Activated T-helper 1 cell treated with anti-CD3 and anti-CD28 coated beads, Interleukin-2, amount 50 U/mL, for 16 hours (primary cell): Measurements from ENCODE around the gene IQUB.
"Not testable (repeated sequence)": the region's sequence is repeated elsewhere in the genome, so short reads cannot be mapped to it uniquely, and the experiment has no call there.

Source experiments
- DNase-seq, 2 donors: peaks; one replicate each; pipeline ENCODE4 v3.0.0-alpha.2; 2020; ENCODE audit warnings: low read depth in 1 of 2, low spot score in 1 of 2

The IQUB gene

DNA sequence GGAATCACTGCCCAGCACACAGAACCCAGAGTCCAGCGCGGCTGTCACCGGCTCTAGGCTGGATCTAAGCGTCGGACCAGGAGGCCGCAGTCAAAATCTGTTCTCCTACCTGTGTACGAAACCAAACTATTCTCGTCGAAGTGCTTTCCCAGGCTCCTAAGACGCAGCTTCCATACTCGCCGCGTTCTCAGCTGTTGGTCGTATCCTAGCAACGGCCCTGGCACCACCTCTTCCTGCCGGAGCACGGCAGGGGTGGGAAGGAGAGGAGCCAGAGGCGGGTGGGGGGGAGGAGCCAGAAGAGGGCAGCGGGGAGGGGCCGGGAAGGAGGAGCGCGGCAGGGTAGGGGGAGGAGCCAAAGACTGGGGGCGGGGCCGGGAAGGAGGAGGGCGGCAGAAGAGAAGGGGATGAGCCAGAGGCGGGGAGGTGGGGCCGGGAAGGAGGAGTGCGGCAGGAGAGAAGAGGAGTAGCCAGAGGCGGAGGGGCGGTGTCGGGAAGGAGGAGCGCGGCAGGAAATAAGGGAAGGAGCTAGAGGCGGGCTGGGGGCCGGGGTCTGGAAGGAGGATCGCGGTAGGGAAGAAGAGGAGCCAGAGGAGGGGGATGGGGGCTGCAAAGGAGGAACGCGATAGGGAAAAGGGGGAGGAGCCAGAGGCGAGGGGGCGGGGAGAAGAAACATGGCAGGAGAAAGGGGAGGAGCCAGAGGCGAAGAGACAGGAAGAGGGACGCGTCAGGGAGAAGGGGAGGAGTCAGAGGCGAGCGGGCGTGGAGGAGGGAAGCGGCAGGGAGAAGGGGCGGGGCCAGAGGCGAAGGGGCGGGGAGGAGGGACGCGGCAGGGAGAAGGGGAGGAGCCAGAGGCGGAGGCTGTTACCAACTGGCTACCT is at the start of gene IQUB:
TSS of gene IQUB (minus strand) at position 213 of the 878 bp plus-strand sequence. CDS start 22,255 bp downstream, outside the sequence.
- DNase-seq: peak; percentile 92 to 94

DNA sequence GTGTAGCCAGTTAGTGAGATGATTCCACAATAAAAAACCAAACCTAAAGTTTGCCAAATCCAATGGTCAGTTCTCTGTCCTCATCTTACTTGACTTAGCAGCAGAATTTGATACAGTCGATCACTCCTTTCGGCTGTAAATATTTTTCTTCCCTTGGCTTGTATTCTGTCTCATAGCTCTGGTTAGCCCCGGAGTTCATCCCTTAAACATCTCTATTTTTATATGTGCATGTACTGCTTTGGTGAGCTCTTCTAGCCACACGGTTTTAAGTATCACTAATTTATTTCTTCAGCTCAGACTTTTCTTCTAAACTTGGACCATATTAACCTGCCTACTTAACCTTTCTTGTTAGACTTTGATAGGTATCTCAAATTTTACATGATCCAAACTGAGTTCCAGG is 49.4 kb upstream of the IQUB start:
- DNase-seq: no peak

DNA sequence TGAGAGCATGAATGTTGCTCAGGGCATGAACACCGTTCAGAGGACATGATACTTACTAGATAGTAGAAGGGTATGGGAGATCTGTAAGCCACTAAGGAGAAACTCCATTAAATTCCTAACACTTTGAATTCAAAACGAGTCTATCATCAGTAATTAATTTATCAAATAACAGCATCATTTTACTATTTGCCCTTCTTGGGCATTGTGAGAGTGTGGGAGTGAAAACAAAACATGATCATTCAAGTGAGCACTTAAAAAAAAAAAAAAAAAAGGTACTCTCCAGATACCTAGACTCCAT is 46.7 kb upstream of the IQUB start:
- no peak for DNase-seq

DNA sequence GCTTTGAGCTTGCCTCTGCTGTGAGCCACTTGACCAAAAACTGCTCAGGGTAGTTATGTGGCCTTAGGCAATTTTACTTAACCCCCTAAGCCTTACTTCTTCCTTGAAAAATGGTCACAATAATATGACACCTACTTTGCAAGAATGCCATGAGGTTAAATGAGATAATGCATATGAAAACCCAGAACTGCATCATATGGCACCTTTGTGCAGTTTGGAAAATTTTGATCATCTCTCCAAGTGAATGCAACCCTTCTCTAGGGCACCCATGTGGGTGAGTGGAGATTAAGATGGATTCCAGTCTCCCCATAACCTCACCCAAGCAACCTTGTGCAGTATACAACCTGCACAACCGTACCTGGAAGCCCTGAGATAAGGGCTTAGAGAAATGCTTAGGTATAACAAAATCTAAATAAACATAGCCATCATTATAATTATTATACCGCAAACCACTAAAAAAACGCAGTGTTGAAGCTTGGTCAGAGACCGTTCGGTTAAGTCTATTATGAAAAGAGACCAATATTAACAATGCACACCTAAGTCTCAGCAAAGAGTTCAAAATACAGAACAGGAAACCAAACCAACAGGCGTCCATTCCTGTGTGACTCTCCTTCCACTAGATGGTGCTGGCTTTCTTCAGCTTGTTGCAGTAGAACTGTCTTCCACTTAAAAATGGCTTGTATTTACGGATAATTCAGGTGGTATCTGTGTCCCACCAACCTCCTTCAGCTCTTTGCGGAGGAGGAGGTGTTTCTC is 46.2 kb upstream of the IQUB start:
- no peak for DNase-seq

DNA sequence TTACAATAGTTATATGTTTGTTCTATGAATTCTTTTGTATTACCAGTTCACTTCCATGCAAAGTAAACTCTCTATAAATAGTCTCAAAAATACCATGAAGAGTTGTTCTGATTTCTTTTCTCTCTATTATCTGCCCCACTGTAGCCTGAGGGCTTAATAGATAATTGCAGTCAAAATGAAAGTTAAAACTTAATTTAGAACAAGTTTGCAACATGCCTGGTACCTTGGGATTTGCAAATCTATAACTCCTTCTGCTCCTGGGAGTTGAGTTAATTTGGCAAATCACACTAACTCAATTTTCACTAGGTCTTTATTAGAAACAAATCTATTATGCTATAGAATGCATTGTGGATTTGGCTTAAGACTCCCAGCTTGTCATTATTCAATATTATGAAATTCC is 45.0 kb upstream of the IQUB start:
- no peak for DNase-seq

DNA sequence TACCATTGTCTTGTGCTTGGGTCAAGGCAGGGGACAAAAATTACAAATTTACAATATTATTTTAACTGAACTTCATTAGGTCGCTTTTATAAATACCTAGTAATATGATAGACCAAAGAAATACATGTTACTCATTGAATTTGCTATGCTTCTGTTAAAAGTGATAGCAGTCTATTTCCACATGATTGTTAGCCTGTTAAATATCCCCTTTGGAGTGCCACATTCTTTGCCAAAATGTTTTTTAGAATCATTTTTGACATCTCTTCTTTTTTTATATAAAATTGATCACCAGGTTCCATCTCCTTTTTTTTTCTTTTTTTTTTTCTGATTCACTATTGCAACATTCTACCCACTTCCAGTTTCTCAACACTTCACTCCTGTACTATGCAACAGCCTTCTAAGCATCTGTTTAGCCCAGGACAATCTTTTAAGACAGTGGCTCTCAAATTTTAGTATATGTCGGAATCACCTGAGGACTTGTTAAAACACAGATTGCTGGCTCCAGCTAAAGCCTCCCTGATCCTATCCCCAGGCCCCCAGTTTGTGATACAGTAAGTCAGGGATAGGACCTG is 39.6 kb upstream of the IQUB start:
- no peak for DNase-seq

DNA sequence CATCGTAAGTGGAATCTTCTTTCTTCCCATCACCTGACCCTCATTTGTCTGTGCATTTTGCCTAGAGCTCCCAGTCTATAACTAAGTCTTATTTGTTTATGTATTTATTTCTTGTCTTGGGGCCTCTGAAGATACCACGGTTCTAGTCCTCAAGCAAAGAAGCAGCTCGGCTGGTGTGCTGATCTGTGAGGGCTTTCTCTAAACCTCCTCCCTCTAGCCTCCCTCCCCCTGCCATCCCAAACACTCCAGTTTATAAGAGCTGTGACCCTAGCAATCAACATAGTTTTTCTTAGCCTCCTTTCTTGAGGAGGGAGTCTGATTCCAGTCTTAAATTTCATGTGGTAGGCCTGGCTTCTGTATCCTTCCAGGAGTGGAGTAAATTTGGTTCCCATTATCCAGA is 38.9 kb upstream of the IQUB start:
- no peak for DNase-seq

DNA sequence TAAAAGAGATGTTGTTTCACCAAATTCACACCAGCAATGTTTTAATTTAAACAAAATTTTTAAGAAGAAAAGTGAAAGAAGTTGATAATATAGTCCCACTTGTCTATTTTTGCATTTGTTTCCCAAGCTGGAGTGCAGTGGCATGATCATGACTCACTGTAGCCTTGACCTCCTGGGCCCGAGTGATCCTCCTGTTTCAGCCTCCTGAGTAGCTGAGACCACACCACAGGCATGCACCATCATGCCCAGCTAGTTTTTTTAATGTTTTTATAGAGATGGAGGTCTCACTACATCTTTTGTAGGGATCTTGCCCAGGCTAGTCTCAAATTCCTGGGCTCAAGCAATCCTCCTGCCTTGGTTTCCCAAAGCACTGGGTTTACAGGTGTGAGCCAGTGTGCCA is 37.3 kb upstream of the IQUB start:
- DNase-seq: no peak

DNA sequence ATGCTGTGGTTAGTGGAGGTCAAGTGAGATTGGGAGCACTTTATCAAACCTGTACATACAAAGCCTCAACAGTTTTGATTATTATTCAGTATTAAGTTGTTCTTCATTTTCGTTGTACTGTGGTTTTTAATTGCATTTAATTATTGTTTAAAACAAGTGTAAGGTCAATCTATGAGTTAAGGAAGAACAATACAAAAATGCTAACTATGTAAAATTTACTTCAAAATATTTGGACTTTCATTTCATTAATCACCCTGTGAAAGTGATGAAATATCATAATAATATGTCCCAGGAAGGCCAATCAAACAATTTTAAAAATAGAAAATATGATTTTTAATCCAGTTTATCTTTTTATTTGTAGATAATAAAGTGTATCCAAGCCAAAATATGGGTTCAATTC is 36.8 kb upstream of the IQUB start:
- DNase-seq: no peak

DNA sequence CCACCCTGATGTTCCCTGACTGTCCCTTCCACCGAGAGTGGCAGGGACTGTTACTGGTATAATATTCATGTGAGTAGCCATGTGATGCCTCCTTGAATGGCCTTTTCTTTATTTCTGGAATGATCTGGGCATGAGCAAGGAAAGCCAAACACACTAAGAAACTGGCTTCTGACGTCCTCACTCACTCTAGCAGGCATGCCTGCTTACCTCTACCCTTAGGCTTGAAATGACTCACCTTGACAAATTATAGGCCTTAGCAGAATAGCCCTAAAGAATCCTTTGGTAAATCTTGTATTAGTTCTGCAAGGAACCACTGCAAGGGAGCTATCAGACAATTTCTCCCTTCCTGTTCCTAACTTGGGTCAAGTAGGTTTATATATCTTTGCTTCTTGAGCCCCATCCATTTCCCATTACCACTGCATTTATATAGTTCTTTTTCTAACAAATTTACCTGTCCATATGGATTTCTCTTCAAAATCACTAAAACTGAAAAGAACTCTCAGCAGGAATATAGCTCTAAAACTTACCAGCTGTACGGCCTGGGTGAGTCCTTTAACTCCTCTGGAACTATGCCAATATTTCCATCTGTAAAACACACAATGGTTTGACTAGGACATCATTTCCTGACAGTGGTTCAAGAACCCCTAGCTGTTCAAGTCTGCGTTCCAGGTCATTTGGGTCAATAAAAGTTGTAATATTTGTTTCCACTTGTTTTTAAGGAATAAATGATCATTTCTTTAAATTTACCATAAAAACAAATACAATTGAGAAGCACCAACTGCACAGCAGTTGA is 36.2 kb upstream of the IQUB start:
- no peak for DNase-seq

DNA sequence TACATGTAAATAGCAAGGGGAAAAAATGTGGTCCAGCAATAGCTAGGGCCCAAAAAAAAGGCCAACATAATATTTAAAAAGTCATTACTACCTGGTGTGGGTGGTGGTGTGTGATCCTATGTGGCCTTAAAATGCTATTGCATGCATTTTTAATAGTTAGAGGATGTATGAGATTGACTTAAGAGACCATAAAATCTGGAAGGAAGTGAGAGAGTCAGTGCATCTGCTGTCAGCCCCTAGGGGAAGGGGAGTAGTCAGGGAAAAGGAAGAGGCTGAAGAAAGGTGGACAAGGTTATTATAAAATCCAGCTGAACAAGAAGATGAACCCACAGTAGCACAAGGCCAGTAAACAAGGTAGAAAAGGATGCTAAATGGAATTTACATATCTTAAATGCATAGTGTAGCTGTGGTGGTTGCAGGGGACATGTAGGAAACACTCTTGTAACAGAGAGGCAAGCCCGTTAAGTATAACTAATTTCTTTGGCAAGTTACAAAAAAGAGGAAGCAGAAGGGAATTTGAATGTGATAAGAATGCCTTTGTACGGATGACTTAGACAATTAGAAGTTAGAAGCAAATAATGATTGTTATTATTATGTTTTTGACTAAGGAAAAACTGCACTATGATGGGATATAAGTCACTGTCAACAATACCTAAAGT is 35.1 kb upstream of the IQUB start:
- DNase-seq: no peak

DNA sequence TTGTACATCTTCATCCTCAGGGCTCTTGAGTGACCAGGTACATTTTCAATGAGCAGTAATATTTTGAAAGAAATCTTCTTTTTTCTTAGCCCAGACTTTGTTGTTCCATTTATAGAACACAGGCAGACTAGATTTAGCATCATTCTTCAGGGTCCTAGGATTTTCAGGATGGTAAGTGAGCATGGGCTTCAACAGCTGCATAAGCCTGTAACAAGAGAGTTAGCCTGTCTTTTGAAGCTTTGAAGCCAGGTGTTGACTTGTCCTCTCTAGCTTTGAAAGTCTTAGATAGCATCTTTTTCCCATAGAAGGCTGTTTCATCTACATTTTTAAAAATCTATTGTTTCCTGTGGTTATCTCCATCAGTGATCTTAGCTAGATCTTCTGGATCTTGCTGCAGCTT is 27.7 kb upstream of the IQUB start:
- no peak for DNase-seq

DNA sequence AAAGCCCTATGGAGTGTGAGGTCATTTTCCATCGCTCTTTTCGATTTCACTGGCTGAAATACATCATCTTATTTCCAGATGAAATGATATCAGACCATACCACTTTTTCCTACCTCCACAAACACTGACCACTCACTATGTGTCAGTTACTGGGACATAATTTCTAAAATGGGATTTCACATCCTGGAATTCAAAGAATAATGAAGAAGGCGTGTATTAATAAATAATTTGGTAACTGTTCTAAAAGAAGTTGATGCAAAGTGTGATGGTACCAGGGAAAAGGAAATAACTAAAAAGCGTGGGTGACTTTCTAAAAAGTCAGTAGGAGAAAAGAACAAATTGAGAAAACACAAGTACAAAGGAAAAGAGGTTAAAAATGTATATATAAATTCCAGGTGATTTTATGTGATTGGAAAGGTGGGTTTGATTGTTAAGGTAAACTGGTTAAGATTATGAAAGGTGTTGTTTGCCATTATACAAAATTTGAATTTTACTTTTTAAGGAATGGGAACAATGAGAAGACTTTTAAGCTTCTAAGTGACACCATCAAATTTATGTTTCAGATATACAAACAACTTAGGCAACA is 24.0 kb upstream of the IQUB start:
- no peak for DNase-seq

DNA sequence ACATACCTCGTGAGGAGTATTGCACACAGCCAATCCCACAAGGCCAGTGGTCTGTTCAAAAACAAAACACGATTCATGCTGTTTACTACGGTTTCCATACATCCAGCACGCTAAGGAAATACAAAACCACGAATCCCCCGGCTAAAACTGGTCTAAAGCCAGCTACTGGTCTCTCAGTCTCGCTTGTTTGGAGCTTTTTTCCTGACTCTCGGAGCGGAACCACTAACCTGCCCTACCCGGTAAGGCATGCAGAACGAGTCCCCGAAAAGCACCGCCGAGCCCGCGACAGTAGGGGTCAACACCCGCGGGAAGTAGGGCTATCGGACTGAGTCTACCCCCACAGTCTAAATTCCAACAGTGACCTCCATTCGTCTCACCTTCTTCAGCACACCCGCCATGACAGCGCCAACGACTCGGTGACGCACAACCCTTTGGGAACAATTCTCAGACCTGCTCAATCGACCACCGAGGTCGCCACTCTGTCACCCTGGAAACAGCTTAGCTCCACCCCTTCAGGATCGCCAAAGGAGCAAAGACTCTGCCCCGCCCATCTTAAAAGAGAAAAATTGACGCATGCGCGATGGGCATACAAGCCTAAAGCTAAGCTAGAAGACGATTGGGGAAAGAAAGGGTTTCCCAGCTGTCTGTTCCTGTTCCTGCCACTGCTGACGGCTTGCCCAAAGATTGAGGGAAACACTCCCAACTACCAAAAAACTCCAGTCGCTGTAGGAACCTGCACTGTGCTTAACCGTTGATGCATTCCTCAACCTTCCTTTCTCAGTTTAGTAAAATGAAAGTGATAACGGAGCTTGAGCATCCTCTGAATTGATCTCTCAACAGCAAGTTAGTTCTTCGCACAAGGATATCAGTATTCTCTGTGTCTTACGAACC is 23.2 kb upstream of the IQUB start, which contains the start of gene NDUFA5:
TSS of gene NDUFA5 (minus strand) at position 421 of the 891 bp plus-strand sequence. CDS start at position 398, 23 bp downstream.
- peak; percentile 89 to 91 for DNase-seq

DNA sequence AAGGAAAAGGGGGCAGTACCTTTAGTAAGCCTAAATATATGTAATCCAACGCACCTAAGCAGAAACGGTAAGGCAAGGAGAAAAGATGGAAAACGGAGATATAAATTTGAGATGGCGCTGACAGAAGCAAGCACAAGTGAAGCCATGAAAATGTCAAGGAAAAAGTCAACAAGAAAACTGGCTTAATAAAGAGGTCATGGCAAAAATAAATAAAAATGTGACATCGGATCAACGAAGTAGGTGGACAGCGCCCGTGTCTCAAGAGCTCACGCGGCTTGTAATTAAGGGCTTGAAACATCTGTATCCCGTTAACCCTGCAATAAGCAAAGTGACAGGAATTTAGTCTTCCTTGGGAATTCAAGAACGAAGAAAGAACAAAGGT is 22.6 kb upstream of the IQUB start:
- no peak for DNase-seq

DNA sequence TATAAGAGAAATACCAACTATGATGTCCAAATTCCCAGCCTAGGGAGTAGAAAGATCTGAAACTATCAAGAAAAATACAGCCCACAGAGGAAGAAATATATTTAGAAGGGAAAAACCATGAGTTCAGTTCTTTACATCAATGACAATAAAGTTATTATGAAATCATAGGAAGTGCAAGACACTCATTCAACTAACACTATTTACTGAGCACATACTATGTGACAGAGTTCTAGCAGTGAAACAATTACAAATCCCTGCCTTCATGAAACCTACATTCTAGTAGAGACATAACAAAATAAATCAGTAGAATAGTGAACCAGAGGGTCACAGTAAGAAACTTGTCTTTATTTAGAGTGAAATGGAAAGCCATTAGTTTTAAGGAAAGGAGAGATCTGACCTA is 21.1 kb upstream of the IQUB start:
- DNase-seq: no peak

DNA sequence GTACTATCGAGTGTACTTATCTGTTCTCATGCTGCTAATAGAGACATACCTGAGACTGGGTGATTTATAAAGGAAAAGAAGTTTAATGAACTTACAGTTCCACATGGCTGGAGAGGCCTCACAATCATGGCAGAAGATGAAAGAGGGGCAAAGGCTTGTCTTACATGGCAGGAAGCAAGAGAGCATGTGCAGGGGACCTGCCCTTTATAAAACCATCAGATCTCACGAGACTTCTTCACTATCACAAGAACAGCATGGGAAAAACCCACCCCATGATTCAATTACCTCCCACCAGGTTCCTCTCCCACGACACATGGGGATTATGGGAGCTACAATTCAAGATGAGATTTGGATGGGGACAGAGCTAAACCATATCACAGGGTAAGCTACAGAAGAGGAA is 18.8 kb upstream of the IQUB start:
- no peak for DNase-seq

DNA sequence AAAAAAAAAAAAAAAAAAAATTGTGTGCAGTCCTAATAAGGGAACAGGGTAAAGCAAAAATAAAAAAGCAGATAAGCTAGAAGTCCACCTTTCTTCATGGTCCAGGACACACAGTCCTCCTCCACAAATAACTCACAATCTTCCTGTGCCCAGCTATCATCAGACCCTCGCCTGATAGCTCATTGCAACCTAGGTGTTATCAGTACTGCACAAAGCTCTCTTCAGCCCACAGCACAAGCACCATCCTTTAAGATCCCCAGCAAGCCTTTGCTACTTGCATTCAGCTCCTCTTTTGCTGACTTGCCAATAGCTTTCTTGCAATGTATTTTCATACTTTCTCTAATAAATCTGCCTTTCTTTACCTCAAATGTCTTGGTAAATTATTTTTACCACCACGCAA is 18.2 kb upstream of the IQUB start:
- no peak for DNase-seq

DNA sequence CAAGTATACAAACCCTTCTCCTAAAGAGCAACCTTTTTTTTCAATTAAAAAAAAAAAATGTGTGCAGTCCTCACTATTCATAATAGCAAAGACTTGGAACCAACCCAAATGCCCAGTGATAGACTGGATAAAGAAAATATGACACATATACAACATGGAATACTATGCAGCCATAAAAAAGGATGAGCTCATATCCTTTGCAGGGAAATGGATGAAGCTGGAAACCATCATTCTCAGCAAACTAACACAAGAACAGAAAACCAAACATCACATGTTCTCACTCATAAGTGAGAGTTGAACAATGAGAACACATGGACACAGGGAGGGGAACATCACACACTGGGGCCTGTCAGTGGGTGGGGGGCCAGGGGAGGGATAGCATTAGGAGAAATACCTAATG is 17.7 kb upstream of the IQUB start:
- DNase-seq: not testable (repeated sequence)

DNA sequence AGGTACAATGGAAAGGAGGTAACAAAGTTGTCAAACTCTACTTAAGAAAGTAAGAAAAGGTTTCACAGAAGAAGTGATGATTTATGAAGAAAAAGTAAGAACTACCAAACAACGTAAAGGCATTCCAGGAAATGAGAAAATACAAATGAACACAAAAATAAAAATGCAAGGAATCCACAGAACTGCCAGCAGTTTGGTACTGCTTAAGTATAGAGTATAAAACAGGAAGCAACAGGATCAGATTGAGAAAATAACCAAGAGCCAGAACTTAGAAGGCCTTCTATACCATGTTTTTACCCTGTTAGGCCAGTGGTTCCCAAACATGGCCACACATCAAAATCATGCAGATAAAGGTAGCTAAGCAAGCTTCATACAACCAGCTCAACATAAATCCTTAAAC is 14.0 kb upstream of the IQUB start:
- no peak for DNase-seq
